Activated T-helper 1 cell treated with anti-CD3 and anti-CD28 coated beads, Interleukin-12 subunit alpha, Interleukin-12 subunit beta, Interleukin-2, Interleukin-4 antibody, amounts not matched to agents 30 ng/mL and 10 ng/mL and 1 ng/mL, durations not matched to agents 14 hours and 24 hours and 36 hours (primary cell): ENCODE data around the gene P2RX5. TPM values are rescaled to one million over a fixed set of nuclear protein-coding genes. Genes with fewer than 3 reads are reported as not detected.
A peak's percentile ranks its signal among the peaks of the same experiment; 100 is the strongest.

Experiments
- DNase-seq: peaks from one replicate; pipeline ENCODE4 v3.0.0; 2021; ENCODE audit warnings: low spot score
- H3K27ac Mint-ChIP-seq: one replicate; pipeline ENCODE4 v1.8.0; 2021; ENCODE audit warnings: mild to moderate bottlenecking, mixed read lengths
- H3K27me3 Mint-ChIP-seq: one replicate; pipeline ENCODE4 v1.8.0; 2022; ENCODE audit warnings: mild to moderate bottlenecking, moderate library complexity, mixed read lengths; ENCODE audit not compliant: insufficient read depth
- H3K36me3 Mint-ChIP-seq: one replicate; pipeline ENCODE4 v1.8.0; 2021; ENCODE audit warnings: low read depth, mixed read lengths
- H3K4me1 Mint-ChIP-seq: one replicate; pipeline ENCODE4 v1.8.0; 2021; ENCODE audit warnings: low read depth, mixed read lengths
- H3K4me3 Mint-ChIP-seq: one replicate; pipeline ENCODE4 v1.8.0; 2021; ENCODE audit warnings: mild to moderate bottlenecking, moderate library complexity, mixed read lengths
- H3K9me3 Mint-ChIP-seq: one replicate; pipeline ENCODE4 v1.8.0; 2021; ENCODE audit warnings: mixed read lengths
- intact Hi-C: fragments of 100-400 bp; cut with micrococcal nuclease; formaldehyde crosslinking; loops from one replicate; pipeline ENCODE4 v1.15.1; 2024
- total RNA-seq: library from RNA; stranded (reverse); gene quantifications from 2 replicates; pipeline ENCODE4 v1.2.3, GENCODE V29; 2022

P2RX5 gene
- total RNA-seq, 1 donor from 2014 or later, result 143 TPM

GRCh38 chr17:3636154-3636907, 59.6 kb downstream of the P2RX5 start, which contains the start of the genes CTNS and SHPK:
TSS of gene CTNS (plus strand) at chr17:3636760. CDS start at chr17:3640207, 3,447 bp downstream.
TSS of gene SHPK (minus strand) at chr17:3636250. CDS start at chr17:3636219, 31 bp downstream.
- Mint-ChIP-seq H3K27ac (peak within 1 kb of the TSS; percentile 98), H3K36me3 (peaks cover 25% of the 10 kb centered on the region), H3K4me3 (peak within 1 kb of the TSS; percentile 95), H3K9me3 (no peaks in the 10 kb centered on the region), H3K4me1 (peaks cover 48% of the 10 kb centered on the region), H3K27me3 (no peaks in the 10 kb centered on the region)
- DNase-seq, result peak; percentile 95
- intact Hi-C loops, result loop anchor here (1.0 to 5.0 kb wide), 7 partner anchors 32 to 589 kb away; partner anchors contain the start of genes CAMKK1, EMC6, HASPIN and TAX1BP3

- intact Hi-C loops, result loop anchor here (1.0 to 5.0 kb wide), 7 partner anchors 33 to 588 kb away; partner anchors contain the start of genes CAMKK1, EMC6, HASPIN and TAX1BP3
- DNase-seq, result no peak
- Mint-ChIP-seq H3K9me3 (no peaks in the 10 kb centered on the region), H3K27ac (peak overlapping the region; percentile 75), H3K27me3 (no peaks in the 10 kb centered on the region), H3K36me3 (peaks cover 23% of the 10 kb centered on the region), H3K4me1 (peaks cover 43% of the 10 kb centered on the region), H3K4me3 (peak overlapping the region; percentile 95)
Measured at GRCh38 chr17:3635474-3636153, 60.3 kb downstream of the P2RX5 start.

GRCh38 chr17:3632287-3632686, 63.7 kb downstream of the P2RX5 start:
- intact Hi-C loops, result no loop called here
- no peak for DNase-seq
- H3K4me3 Mint-ChIP-seq, result no peak overlapping the region

GRCh38 chr17:3630781-3631180, 65.2 kb downstream of the P2RX5 start:
- no peak for DNase-seq
- Mint-ChIP-seq H3K9me3 (no peaks in the 10 kb centered on the region), H3K36me3 (peaks cover 21% of the 10 kb centered on the region), H3K4me1 (peaks cover 12% of the 10 kb centered on the region), H3K27ac (peak overlapping the region; percentile 48), H3K4me3 (no peak overlapping the region), H3K27me3 (no peaks in the 10 kb centered on the region)
- intact Hi-C loops, result no loop called here

More at GRCh38 chr17:3632287-3632686, 63.7 kb downstream of the P2RX5 start:
- no peaks in the 10 kb centered on the region for H3K9me3 Mint-ChIP-seq
- H3K27ac Mint-ChIP-seq, result no peak overlapping the region
- H3K36me3 Mint-ChIP-seq, result peaks cover 15% of the 10 kb centered on the region
- no peaks in the 10 kb centered on the region for H3K27me3 Mint-ChIP-seq
- H3K4me1 Mint-ChIP-seq, result peaks cover 15% of the 10 kb centered on the region

GRCh38 chr17:3627769-3628167, 68.2 kb downstream of the P2RX5 start:
- H3K27me3 Mint-ChIP-seq, result no peaks in the 10 kb centered on the region
- H3K4me3 Mint-ChIP-seq, result no peak overlapping the region
- intact Hi-C loops, result no loop called here
- H3K36me3 Mint-ChIP-seq, result peaks cover 23% of the 10 kb centered on the region
- no peaks in the 10 kb centered on the region for H3K9me3 Mint-ChIP-seq
- no peaks in the 10 kb centered on the region for H3K4me1 Mint-ChIP-seq
- H3K27ac Mint-ChIP-seq, result no peak overlapping the region
- no peak for DNase-seq

- peaks cover 26% of the 10 kb centered on the region for H3K36me3 Mint-ChIP-seq
- no peak overlapping the region for H3K4me3 Mint-ChIP-seq
- no peak for DNase-seq
- intact Hi-C loops, result no loop called here
- H3K27ac Mint-ChIP-seq, result peak overlapping the region; percentile 15
- no peaks in the 10 kb centered on the region for H3K4me1 Mint-ChIP-seq
- H3K9me3 Mint-ChIP-seq, result no peaks in the 10 kb centered on the region
- H3K27me3 Mint-ChIP-seq, result no peaks in the 10 kb centered on the region
Measured at GRCh38 chr17:3626831-3627768, 68.9 kb downstream of the P2RX5 start.

Other genes starting within 250 kb of the P2RX5 start
- not detected in 2 replicates for gene SPATA22, start 224.3 kb downstream of the P2RX5 start, total RNA-seq
- not detected in 2 replicates for gene ASPA, start 220.2 kb downstream of the P2RX5 start, total RNA-seq
- 0.26 and 0.51 TPM in 2 replicates for gene TRPV3, start 138.3 kb downstream of the P2RX5 start, total RNA-seq
- 7.5 and 8.3 TPM in 2 replicates for gene TRPV1, start 86.7 kb downstream of the P2RX5 start, total RNA-seq
- gene SHPK, start 59.9 kb downstream of the P2RX5 start, total RNA-seq, result 20.0 and 21.5 TPM in 2 replicates
- gene CTNS, start 59.4 kb downstream of the P2RX5 start, total RNA-seq, result 47.5 and 55.3 TPM in 2 replicates
- 29.3 and 30.1 TPM in 2 replicates for gene TAX1BP3, start 27.6 kb downstream of the P2RX5 start, total RNA-seq
- gene EMC6, start 27.3 kb downstream of the P2RX5 start, total RNA-seq, result 63.6 and 73.3 TPM in 2 replicates
- gene HASPIN, start 27.7 kb upstream of the P2RX5 start, total RNA-seq, result 25.7 and 26.1 TPM in 2 replicates
- gene ITGAE, start 105.0 kb upstream of the P2RX5 start, total RNA-seq, result 31.8 and 35.0 TPM in 2 replicates
- gene NCBP3, start 150.1 kb upstream of the P2RX5 start, total RNA-seq, result 54.2 and 56.0 TPM in 2 replicates
- gene CAMKK1, start 196.9 kb upstream of the P2RX5 start, total RNA-seq, result 6.1 and 7.8 TPM in 2 replicates
- gene P2RX1, start 220.3 kb upstream of the P2RX5 start, total RNA-seq, result 0.13 and 0.34 TPM in 2 replicates